Erythroblast (primary cell): ENCODE results near the gene MTCL1.

Source experiments
- GATA1 ChIP-seq: IDR thresholded peaks from 2 replicates; pipeline ENCODE4 v1.6.1; 2011; ENCODE audit warnings: low read depth, mild to moderate bottlenecking, control low read depth, low read length, moderate library complexity
- POLR2A ChIP-seq: IDR thresholded peaks from 2 replicates; pipeline ENCODE4 v1.6.1; 2011; ENCODE audit warnings: mild to moderate bottlenecking, low read length

DNA sequence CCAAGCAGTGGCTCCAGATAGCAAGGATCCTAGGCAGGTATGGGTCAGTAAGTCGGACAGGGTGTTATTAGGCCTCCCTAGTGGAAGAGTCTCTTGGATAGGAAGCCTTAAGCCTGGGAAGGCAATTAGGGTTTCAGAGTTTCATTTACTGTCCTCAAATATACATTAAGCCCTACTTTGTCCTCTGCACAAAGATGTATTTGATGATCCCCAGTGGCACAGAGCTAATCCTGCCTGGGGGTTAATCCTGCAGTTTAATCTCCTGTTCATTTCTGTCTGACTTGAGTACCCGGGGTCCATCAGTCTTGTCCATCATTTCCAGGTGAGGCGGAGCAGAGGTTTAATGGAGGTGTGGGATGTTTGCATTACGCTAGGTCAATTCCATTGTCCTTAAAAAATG, 62.0 kb downstream of the MTCL1 start:
- TF ChIP-seq POLR2A: no peak
- TF ChIP-seq GATA1: no peak
